ENCODE results near the gene ACACB. TPM values are rescaled to one million over a fixed set of nuclear protein-coding genes. Genes with fewer than 3 reads are reported as not detected.

ACACB gene
- polyA plus RNA-seq, 2 of the 4 experiments (the other 2 are of a cell fraction): 6.8 to 7.6 TPM

GRCh38 chr12:109097140-109097434, 19.3 kb upstream of the ACACB start:
- Histone ChIP-seq H3K9me3 (no peaks in the 10 kb centered on the region), H3K4me1 (peaks cover 14% of the 10 kb centered on the region; the same call in 2 of the 3 replicates), H3K27ac (peak overlapping the region; percentile 76 to 91), H3K4me2 (peak overlapping the region; percentile 87), H3K4me3 (peak overlapping the region; percentile 91)
- ChIA-PET CTCF (interaction anchor here (0.6 to 1.4 kb wide), 3 partner anchors 288 to 535 kb away, joined by 3 to 4 read pairs (median 4); partner anchors contain the start of gene ISCU), POLR2A (no interaction called here)
- no peak for DNase-seq (ENCODE audit: low read depth in 1 of 2, low spot score in 1 of 2)
- no peak for FAIRE-seq
- no peak; a peak in 1 of 6 replicates for ATAC-seq
- TF ChIP-seq PBX3 (IDR thresholded peaks at IDR 0.05) (no peak), HOXB13 (CRISPR knock-in tag; IDR thresholded peaks at IDR 0.05; ENCODE audit: low read depth) (no peak), TP53 (CRISPR knock-in tag; IDR thresholded peaks at IDR 0.05) (no peak)
- 0% methylated on average over 4 of the region's 11 CpGs for WGBS (ENCODE audit: missing lambda C conversion rate)

GRCh38 chr12:109097435-109098182, 18.8 kb upstream of the ACACB start, which contains the start of gene UNG:
Gene UNG, plus strand, starts transcription at chr12:109097597. Its CDS starts 83 bp downstream, at chr12:109097680.
- H3K4me3 ChIP-seq: peak within 1 kb of the TSS; percentile 91
- CTCF ChIA-PET: interaction anchor here (0.6 to 1.9 kb wide), 4 partner anchors 14 to 418 kb away, joined by 3 to 17 read pairs (median 4); no protein-coding TSS in a partner anchor
- POLR2A ChIA-PET: interaction anchor here (1.0 to 1.5 kb wide), 2 partner anchors 14 to 247 kb away, joined by 3 to 5 read pairs; no protein-coding TSS in a partner anchor
- DNase-seq (ENCODE audit: low read depth in 1 of 2, low spot score in 1 of 2) (peak; percentile 97), ATAC-seq (peak; percentile 91 to 97), FAIRE-seq (no peak)
- H3K4me1 ChIP-seq: peaks cover 9% of the 10 kb centered on the region; the same call in 2 of the 3 replicates
- peak within 1 kb of the TSS; percentile 76 to 91 for H3K27ac ChIP-seq
- peak within 1 kb of the TSS; percentile 87 for H3K4me2 ChIP-seq
- no peaks in the 10 kb centered on the region for H3K9me3 ChIP-seq
- 1% methylated on average over 18 of the region's 71 CpGs for WGBS (ENCODE audit: missing lambda C conversion rate)
- TF ChIP-seq MAX (IDR thresholded peaks at IDR 0.05) (peak; percentile 98), RARB (CRISPR knock-in tag; IDR thresholded peaks at IDR 0.05) (no peak), HOXA7 (CRISPR knock-in tag; IDR thresholded peaks at IDR 0.05) (no peak), SREBF2 (IDR thresholded peaks at IDR 0.05) (no peak), CEBPB (IDR thresholded peaks at IDR 0.05) (no peak), PHF8 (IDR thresholded peaks at IDR 0.05; ENCODE audit: borderline replicate concordance, low read depth) (peak; percentile 32; the same call in 1 of the 2 replicates), ELK1 (IDR thresholded peaks at IDR 0.05; ENCODE audit: low read depth, low read length) (no peak), FOSB (CRISPR knock-in tag; IDR thresholded peaks at IDR 0.05) (no peak), ZSCAN20 (CRISPR knock-in tag; IDR thresholded peaks at IDR 0.05) (no peak), CBX2 (IDR thresholded peaks at IDR 0.05; ENCODE audit: borderline replicate concordance, low read depth) (no peak), JUNB (IDR thresholded peaks at IDR 0.05) (no peak), CHD4 (IDR thresholded peaks at IDR 0.05; ENCODE audit: borderline replicate concordance) (no peak), RCOR1 (IDR thresholded peaks at IDR 0.05; ENCODE audit: low read depth, low read length) (no peak), EHMT2 (IDR thresholded peaks at IDR 0.05; ENCODE audit: low read depth) (no peak), RFX5 (IDR thresholded peaks at IDR 0.05) (no peak), FOXS1 (CRISPR knock-in tag; IDR thresholded peaks at IDR 0.05) (no peak), RNF2 (IDR thresholded peaks at IDR 0.05; ENCODE audit: borderline replicate concordance, low read depth) (no peak), GATA3 (IDR thresholded peaks at IDR 0.05; ENCODE audit: borderline replicate concordance) (0 out of 2 replicates have a peak, but pooled peaks have one; percentile 14), REST (IDR thresholded peaks at IDR 0.05) (no peak), NR3C1 (IDR thresholded peaks at IDR 0.05) (no peak), JUN (IDR thresholded peaks at IDR 0.05) (peak in 1 of 2 experiments; percentile 47; a peak in 1 of 5 replicates), USF2 (IDR thresholded peaks at IDR 0.05) (peak; percentile 85), MAZ (IDR thresholded peaks at IDR 0.05; ENCODE audit: borderline replicate concordance, low read depth, low read length) (no peak), HOXB13 (CRISPR knock-in tag; IDR thresholded peaks at IDR 0.05; ENCODE audit: low read depth) (no peak), CHD2 (IDR thresholded peaks at IDR 0.05; ENCODE audit: low read length, partially characterized antibody) (no peak), BHLHE40 (IDR thresholded peaks at IDR 0.05; ENCODE audit: low read depth, low read length) (no peak), EHF (CRISPR knock-in tag; IDR thresholded peaks at IDR 0.05) (no peak), HDAC2 (IDR thresholded peaks at IDR 0.05) (peak; percentile 93), TFCP2L1 (CRISPR knock-in tag; IDR thresholded peaks at IDR 0.05) (no peak), MAFK (IDR thresholded peaks at IDR 0.05; ENCODE audit: partially characterized antibody) (no peak), POLR2A (IDR thresholded peaks at IDR 0.05; ENCODE audit: low read length) (peak; percentile 54)
